BE2C (cell line): ENCODE results near the gene NDEL1.

Source experiments
- DNase-seq: peaks from one replicate; pipeline ENCODE4 v3.0.0-alpha.2; 2020
- H3K27me3 ChIP-seq: fragments of 250-450 bp; sonication (Bioruptor Pico); 2 replicates; pipeline ENCODE4 v1.5.1; 2020; ENCODE audit warnings: mild to moderate bottlenecking
- H3K36me3 ChIP-seq: fragments of 250-450 bp; sonication (Bioruptor Pico); 2 replicates; pipeline ENCODE4 v1.5.1; 2020; ENCODE audit warnings: mild to moderate bottlenecking
- H3K4me1 ChIP-seq: fragments of 250-450 bp; sonication (Bioruptor Pico); 2 replicates; pipeline ENCODE4 v1.5.1; 2020
- H3K4me3 ChIP-seq: 2 replicates; pipeline ENCODE4 v1.5.1; 2011; ENCODE audit warnings: low read depth, low read length
- H3K9me3 ChIP-seq: fragments of 250-450 bp; sonication (Bioruptor Pico); 2 replicates; pipeline ENCODE4 v1.5.1; 2020
- TF ChIP-seq, protein P1 (sequence below): IDR thresholded peaks from 2 replicates; pipeline ENCODE4 v1.5.1; 2012; ENCODE audit warnings: mild to moderate bottlenecking, low read depth, low read length

The NDEL1 gene

DNA sequence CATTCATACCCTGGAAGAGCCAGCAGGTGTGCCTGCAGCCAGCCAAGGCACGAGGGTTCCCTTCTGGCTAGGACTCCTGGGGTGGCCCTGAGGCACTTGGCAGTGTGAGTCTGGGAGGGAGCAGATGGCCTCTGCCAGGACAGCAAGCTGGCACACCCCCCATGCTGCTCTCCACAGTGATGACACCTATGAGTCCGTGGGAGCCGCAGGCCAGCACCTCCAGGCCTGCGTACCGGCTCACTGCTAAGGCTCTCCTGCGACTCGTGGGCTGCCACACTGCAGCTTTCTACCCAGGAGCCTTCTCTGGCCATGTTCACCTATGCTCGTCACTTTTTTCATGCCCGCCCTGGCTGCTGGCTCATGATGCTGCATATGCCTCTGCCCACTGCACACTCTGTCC lies 68.1 kb downstream of the NDEL1 start:
- Histone ChIP-seq H3K27me3 (no peaks in the 10 kb centered on the region), H3K9me3 (no peaks in the 10 kb centered on the region), H3K36me3 (peaks cover 4% of the 10 kb centered on the region; the same call in 1 of the 2 replicates), H3K4me1 (no peaks in the 10 kb centered on the region), H3K4me3 (no peak overlapping the region)
- peak; percentile 23 for DNase-seq
- TF ChIP-seq, protein P1, sequence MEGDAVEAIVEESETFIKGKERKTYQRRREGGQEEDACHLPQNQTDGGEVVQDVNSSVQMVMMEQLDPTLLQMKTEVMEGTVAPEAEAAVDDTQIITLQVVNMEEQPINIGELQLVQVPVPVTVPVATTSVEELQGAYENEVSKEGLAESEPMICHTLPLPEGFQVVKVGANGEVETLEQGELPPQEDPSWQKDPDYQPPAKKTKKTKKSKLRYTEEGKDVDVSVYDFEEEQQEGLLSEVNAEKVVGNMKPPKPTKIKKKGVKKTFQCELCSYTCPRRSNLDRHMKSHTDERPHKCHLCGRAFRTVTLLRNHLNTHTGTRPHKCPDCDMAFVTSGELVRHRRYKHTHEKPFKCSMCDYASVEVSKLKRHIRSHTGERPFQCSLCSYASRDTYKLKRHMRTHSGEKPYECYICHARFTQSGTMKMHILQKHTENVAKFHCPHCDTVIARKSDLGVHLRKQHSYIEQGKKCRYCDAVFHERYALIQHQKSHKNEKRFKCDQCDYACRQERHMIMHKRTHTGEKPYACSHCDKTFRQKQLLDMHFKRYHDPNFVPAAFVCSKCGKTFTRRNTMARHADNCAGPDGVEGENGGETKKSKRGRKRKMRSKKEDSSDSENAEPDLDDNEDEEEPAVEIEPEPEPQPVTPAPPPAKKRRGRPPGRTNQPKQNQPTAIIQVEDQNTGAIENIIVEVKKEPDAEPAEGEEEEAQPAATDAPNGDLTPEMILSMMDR: no peak

GRCh38 chr17:8504460-8505207 lies 69.0 kb downstream of the NDEL1 start:
- Histone ChIP-seq H3K4me3 (no peak overlapping the region), H3K27me3 (no peaks in the 10 kb centered on the region), H3K36me3 (peaks cover 4% of the 10 kb centered on the region; the same call in 1 of the 2 replicates), H3K9me3 (no peaks in the 10 kb centered on the region), H3K4me1 (no peaks in the 10 kb centered on the region)
- TF ChIP-seq, protein P1: no peak
- DNase-seq: no peak

DNA sequence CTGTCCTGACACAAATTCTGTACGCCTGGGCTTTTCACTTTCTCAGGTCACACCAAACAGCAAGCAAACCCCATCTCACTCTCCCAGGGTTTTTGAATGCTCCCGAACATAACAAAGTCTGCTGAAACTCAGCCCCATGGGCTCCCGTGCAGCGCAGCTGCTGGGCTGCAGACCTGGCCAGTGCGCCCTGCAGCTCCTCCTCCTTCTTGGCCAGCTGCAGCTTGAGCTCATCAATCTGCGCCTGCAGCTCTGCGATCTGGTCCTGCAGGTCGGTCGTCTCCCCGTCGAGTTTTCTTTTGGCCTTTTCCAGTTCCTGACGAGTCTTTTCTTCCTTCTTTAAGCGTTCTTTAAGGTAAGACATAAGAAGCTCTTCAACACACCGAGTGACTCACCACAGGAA lies 70.5 kb downstream of the NDEL1 start:
- Histone ChIP-seq H3K36me3 (no peaks in the 10 kb centered on the region), H3K9me3 (no peaks in the 10 kb centered on the region), H3K4me1 (no peaks in the 10 kb centered on the region), H3K27me3 (no peaks in the 10 kb centered on the region), H3K4me3 (no peak overlapping the region)
- no peak for DNase-seq
- TF ChIP-seq, protein P1: no peak

DNA sequence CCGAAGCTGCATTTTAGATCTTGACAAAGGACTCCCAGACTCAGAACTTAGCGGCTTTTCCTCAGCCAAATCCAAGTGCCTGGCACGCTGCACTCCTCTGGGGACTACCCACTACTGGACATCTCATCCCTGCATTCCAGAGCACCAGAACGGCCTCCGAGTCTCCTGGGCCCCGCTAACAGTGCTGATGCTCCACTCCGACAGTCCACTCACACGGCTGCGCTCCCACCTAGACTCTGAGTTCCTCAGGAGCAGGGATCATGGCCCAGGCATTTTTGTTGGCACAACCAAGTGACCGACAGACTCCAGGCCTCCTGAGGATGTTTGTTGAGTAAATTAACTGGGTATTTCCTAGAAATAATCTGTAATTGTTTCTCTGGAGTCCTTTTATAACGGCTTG lies 79.1 kb downstream of the NDEL1 start:
- Histone ChIP-seq H3K4me1 (no peaks in the 10 kb centered on the region), H3K9me3 (no peaks in the 10 kb centered on the region), H3K4me3 (no peak overlapping the region), H3K36me3 (peaks cover 2% of the 10 kb centered on the region; the same call in 1 of the 2 replicates), H3K27me3 (no peaks in the 10 kb centered on the region)
- TF ChIP-seq, protein P1: no peak
- no peak for DNase-seq
